RWPE1 (cell line): ENCODE measurements around the gene PRR23C.

Experiments used
- CTCF ChIA-PET: fragments of 350-600 bp; sonication (Branson Sonifier 250); formaldehyde crosslinking; extraction: SDS; loops from one replicate; lab custom pipeline; 2021; lab: Yijun Ruan, JAX
- POLR2A ChIA-PET: fragments of 400-600 bp; formaldehyde crosslinking; extraction: SDS; loops from one replicate; lab custom pipeline; 2020; ENCODE audit warnings: antibody characterized with exemption; ENCODE audit not compliant: low non-redundant PET; lab: Yijun Ruan, JAX
- DNase-seq: peaks from one replicate; pipeline ENCODE4 v3.0.0; 2012; ENCODE audit warnings: low spot score
- H3K27ac ChIP-seq: fragments of 450-650 bp; 2 replicates; pipeline ENCODE4 v1.5.1; 2017
- TF ChIP-seq, protein P1 (sequence below): fragments of 450-650 bp; conservative IDR thresholded peaks from 2 replicates; pipeline ENCODE4 v1.5.1; 2017; ENCODE audit warnings: low read depth, mild to moderate bottlenecking

PRR23C gene

DNA sequence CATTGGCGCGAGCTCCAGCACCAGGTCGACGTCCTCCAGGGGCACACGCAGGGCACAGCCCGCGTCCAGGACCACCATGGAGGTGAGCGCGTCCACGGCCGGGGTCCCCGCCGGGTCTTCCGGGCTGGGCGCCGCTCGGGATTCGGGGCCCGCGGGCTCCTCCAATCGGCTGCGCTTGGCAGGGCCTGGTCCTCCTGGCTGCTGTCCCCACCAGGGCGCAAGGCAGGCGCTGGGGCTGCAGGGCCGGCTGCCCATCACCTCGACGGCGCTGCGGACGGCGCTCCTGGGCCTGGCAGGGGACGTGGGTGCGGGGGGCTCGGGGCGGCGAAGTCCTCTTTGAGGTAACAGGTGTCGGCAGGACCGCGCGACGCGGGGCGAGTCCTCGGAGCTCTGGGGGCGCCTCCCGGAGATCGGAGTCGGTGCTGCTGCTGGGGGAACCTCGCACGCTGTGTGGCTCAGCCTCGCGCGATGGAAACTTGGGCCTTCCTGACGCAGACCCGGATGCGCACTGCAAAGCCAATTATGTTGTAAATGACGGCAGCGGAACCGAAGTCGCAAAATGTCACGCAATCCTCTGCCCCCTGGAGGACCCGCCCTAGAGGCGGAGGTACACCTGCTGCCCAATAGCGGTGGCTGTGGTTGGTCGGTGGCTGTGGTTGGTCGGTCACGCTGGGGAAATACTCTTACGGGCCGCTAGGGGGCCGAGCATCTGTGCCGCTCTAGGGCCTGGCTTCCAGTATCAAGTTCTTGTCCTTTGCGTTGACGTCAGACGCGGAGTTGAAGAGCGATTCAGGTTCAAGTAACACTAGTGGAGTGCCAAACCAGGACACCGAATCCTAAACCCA, at the start of gene PRR23C:
Gene PRR23C (minus strand): TSS at position 527 of the 845 bp plus-strand sequence. CDS start 272 bp downstream, at position 255.
- CTCF ChIA-PET, result no interaction called here
- TF ChIP-seq, protein P1, sequence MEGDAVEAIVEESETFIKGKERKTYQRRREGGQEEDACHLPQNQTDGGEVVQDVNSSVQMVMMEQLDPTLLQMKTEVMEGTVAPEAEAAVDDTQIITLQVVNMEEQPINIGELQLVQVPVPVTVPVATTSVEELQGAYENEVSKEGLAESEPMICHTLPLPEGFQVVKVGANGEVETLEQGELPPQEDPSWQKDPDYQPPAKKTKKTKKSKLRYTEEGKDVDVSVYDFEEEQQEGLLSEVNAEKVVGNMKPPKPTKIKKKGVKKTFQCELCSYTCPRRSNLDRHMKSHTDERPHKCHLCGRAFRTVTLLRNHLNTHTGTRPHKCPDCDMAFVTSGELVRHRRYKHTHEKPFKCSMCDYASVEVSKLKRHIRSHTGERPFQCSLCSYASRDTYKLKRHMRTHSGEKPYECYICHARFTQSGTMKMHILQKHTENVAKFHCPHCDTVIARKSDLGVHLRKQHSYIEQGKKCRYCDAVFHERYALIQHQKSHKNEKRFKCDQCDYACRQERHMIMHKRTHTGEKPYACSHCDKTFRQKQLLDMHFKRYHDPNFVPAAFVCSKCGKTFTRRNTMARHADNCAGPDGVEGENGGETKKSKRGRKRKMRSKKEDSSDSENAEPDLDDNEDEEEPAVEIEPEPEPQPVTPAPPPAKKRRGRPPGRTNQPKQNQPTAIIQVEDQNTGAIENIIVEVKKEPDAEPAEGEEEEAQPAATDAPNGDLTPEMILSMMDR, result no peak
- POLR2A ChIA-PET, result no interaction called here
- DNase-seq, result no peak
- no peak within 1 kb of the TSS for H3K27ac ChIP-seq

DNA sequence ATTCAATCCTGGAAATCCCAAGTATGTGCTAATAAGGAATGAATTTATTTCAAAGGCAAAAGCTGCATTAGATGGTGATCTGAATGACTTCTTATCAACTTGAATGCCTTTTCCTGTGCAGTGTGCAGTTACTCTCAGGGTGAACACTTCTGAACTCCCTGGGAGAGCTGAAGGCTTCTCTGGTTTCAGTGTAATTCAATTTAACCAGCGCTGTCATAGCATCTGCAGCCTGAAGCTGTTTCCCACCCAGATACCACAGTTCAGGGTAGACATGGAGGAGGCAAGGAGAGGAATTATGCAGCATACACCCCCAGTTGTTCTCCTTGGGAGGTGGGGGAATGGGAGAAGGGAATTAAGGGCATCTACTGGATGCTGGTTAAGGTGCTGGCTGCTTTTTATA, 49.1 kb upstream of the PRR23C start:
- TF ChIP-seq, protein P1, result no peak
- no peak overlapping the region for H3K27ac ChIP-seq
- CTCF ChIA-PET, result no interaction called here
- no peak for DNase-seq
- POLR2A ChIA-PET, result no interaction called here

DNA sequence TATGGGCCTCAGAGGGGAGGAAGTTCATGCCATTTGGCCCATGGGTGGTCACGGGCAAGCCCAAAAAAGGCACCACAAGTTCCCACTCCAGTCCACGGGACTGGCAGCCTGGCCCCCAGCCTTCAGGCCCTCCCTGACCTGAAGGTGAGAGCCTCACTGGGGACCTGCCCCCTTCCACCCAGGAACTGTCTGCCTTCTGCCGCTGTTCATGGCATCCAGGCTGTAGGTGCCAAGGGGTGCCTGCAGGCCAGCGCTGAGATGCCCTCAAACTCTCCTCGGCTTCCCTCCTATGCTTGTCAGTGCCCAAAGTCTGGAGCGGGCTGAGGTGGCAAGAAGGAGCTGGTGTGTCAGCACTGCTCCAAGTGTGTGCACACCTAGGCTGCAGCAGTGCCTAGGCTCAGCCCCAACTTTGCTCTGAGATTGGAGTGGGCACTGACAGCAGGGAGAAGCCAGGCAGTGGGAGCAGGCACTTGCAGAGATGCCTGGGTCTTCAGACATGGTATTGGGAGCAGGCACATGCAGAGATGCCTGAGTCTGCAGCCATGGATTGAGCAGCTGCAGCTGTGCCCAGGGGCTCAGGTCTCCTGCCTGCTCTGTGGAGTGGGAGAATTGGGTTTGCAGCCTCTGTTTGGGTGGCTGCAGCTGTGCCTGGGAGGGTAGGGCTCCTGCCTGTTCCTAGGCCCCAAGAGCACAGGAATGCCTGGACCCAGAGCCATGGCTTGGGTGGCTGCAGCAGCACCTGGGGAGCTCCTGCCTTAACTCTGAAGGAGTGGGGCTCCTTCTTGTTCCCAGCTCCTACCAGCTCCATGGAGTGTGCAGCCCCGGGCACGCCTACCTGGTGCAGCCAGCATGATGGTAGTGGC, 44.0 kb upstream of the PRR23C start:
- POLR2A ChIA-PET, result no interaction called here
- no peak for DNase-seq
- TF ChIP-seq, protein P1, result no peak
- CTCF ChIA-PET, result interaction anchor here (0.7 kb wide), 1 partner anchor 23 kb away, joined by 3 read pairs; no protein-coding TSS in a partner anchor
- H3K27ac ChIP-seq, result no peak overlapping the region

DNA sequence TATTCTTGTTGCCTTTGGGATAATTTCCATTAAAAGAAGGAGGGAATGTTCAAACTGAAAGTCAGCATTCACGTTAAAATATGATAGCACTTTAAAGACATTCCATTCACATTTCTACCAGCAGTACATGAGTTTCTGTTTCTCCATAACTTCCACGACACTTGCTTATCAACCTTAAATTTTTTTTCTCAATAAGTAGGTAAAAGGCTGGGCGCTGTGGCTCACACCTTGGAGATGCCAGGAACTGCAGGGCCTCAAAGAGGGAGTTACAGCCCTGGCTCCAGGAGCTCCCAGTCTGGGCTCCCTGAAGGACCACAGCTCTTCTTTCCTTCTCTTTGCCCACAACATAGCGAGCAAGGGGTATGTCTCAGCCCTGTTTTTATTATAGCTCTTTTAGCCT, 42.9 kb upstream of the PRR23C start:
- no peak for DNase-seq
- H3K27ac ChIP-seq, result no peak overlapping the region
- ChIA-PET POLR2A (no interaction called here), CTCF (interaction anchor here (0.8 kb wide), 1 partner anchor 24 kb away, joined by 3 read pairs; no protein-coding TSS in a partner anchor)
- TF ChIP-seq, protein P1, result no peak

- TF ChIP-seq, protein P1, result no peak
- DNase-seq, result no peak
- CTCF ChIA-PET, result no interaction called here
- H3K27ac ChIP-seq, result no peak overlapping the region
- POLR2A ChIA-PET, result no interaction called here
Measured at GRCh38 chr3:139084176-139084575, 39.5 kb upstream of the PRR23C start.

DNA sequence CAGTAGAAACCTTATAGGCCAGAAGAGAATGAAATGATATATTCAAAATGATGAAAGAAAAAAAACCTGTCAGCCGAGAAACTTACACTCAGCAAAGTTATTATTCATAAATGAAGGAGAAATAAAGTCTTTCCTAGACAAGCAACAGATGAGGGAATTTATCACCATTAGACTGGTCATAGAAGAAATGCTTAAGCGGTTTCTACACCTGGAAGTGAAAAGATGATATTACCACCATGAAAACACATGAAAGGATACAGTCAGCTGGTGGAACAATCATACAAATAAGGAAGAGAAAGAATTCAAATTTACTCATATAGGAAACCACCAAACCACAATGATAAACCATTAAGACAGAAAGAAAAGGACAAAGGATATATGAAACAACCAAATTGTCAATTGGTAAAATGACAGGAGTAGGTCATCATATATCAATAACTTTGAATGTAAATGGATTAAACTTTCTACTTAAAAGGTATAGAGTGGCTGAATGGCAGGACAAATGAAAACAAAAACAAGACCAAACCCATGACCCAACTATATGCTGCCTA, 29.9 kb upstream of the PRR23C start:
- no peak for DNase-seq
- POLR2A ChIA-PET, result no interaction called here
- CTCF ChIA-PET, result no interaction called here
- TF ChIP-seq, protein P1, result no peak
- H3K27ac ChIP-seq, result no peak overlapping the region
